WERI-Rb-1 (cell line): ENCODE measurements around the gene ST3GAL2.
"Not testable (repeated sequence)": the region's sequence is repeated elsewhere in the genome, so short reads cannot be mapped to it uniquely, and the experiment has no call there.

ENCODE experiments used
- DNase-seq: peaks from one replicate; pipeline ENCODE4 v3.0.0-alpha.2; 2020
- H3K27ac ChIP-seq: fragments of 250-450 bp; sonication (Bioruptor Pico); 2 replicates; pipeline ENCODE4 v1.5.1; 2020; ENCODE audit warnings: mild to moderate bottlenecking, moderate library complexity
- H3K27me3 ChIP-seq: fragments of 250-450 bp; sonication (Bioruptor Pico); 2 replicates; pipeline ENCODE4 v1.5.1; 2021; ENCODE audit warnings: mild to moderate bottlenecking, low read depth, moderate library complexity; ENCODE audit not compliant: insufficient read depth, severe bottlenecking
- H3K36me3 ChIP-seq: fragments of 250-450 bp; sonication (Bioruptor Pico); 2 replicates; pipeline ENCODE4 v1.5.1; 2020; ENCODE audit warnings: mild to moderate bottlenecking, moderate library complexity
- H3K4me3 ChIP-seq: 2 replicates; pipeline ENCODE4 v1.5.1; 2011; ENCODE audit warnings: low read depth, mild to moderate bottlenecking, control low read depth, low read length
- H3K9me3 ChIP-seq: fragments of 250-450 bp; sonication (Bioruptor Pico); 2 replicates; pipeline ENCODE4 v1.5.1; 2021; ENCODE audit warnings: mild to moderate bottlenecking, moderate library complexity; ENCODE audit not compliant: severe bottlenecking
- TF ChIP-seq, protein P1 (sequence below): IDR thresholded peaks from 2 replicates; pipeline ENCODE4 v1.5.1; 2011; ENCODE audit warnings: low read depth, mild to moderate bottlenecking, control low read depth, inconsistent platforms, low read length

Gene ST3GAL2

DNA sequence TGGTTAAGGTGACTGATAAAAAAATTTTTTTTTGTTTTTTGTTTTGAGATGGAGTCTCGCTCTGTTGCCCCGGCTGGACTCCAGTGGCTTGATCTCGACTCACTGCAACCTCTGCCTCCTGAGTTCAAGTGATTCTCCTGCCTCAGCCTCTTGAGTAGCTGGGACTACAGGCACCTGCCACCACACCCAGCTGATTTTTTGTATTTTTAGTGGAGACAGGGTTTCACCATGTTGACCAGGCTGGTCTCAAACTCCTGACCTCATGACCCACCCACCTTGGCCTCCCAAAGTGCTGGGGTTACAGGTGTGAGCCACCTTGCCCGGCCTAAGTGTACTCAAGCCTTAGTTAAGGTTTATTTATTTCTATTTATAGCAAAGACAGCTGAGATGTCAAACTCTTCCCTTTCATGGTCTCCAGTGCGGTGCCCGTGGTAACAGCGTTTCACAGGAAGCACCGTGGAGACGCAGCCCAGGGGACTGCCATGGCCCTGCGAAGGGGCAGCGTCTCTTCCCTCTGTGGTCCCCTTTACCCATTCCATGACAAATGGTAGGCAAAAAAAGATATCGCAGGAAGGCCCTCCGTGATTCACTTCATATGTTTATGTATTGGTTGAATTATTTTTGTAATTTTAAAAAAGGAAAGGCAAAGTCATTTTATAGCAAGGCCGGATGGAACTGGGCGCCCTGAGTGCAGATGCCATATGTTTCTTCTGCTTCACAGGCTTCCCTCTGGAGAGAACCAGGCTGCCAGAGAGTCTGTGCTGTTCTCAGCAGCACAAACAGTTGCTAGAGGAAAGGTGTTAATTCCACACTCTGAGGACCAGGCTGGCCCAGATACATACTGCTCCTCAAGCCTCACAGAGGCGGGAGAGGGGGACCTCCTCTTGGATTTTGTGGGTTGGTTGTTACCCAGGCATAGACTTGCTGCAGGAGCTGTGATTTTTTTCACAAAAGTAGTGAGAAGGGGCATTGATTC lies 63.0 kb downstream of the ST3GAL2 start:
- no peak overlapping the region for H3K4me3 ChIP-seq
- DNase-seq, result no peak
- H3K27me3 ChIP-seq, result no peaks in the 10 kb centered on the region
- H3K27ac ChIP-seq, result peak overlapping the region; percentile 48
- H3K36me3 ChIP-seq, result peaks cover 78% of the 10 kb centered on the region
- TF ChIP-seq, protein P1, sequence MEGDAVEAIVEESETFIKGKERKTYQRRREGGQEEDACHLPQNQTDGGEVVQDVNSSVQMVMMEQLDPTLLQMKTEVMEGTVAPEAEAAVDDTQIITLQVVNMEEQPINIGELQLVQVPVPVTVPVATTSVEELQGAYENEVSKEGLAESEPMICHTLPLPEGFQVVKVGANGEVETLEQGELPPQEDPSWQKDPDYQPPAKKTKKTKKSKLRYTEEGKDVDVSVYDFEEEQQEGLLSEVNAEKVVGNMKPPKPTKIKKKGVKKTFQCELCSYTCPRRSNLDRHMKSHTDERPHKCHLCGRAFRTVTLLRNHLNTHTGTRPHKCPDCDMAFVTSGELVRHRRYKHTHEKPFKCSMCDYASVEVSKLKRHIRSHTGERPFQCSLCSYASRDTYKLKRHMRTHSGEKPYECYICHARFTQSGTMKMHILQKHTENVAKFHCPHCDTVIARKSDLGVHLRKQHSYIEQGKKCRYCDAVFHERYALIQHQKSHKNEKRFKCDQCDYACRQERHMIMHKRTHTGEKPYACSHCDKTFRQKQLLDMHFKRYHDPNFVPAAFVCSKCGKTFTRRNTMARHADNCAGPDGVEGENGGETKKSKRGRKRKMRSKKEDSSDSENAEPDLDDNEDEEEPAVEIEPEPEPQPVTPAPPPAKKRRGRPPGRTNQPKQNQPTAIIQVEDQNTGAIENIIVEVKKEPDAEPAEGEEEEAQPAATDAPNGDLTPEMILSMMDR, result no peak
- no peaks in the 10 kb centered on the region for H3K9me3 ChIP-seq

DNA sequence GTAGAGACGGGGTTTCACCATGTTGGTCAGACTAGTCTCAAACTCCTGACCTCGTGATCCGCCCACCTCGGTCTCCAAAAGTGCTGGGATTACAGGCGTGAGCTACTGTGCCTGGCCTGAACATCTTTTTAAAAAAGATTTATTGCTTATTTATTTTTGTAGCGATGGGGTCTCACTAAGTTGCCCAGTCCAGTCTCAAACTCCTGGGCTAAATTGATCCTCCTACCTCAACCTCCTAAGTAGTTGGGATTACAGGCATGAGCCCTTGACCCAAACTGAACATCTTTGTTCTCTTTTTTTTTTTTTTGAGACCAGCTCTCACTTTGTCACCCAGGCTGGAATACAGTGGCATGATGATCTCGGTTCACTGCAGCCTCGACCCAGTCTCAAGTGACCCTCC lies 64.7 kb downstream of the ST3GAL2 start:
- H3K36me3 ChIP-seq, result peaks cover 80% of the 10 kb centered on the region
- DNase-seq, result no peak
- H3K27me3 ChIP-seq, result no peaks in the 10 kb centered on the region
- H3K27ac ChIP-seq, result no peak overlapping the region
- TF ChIP-seq, protein P1, result no peak
- no peak overlapping the region for H3K4me3 ChIP-seq
- H3K9me3 ChIP-seq, result no peaks in the 10 kb centered on the region

DNA sequence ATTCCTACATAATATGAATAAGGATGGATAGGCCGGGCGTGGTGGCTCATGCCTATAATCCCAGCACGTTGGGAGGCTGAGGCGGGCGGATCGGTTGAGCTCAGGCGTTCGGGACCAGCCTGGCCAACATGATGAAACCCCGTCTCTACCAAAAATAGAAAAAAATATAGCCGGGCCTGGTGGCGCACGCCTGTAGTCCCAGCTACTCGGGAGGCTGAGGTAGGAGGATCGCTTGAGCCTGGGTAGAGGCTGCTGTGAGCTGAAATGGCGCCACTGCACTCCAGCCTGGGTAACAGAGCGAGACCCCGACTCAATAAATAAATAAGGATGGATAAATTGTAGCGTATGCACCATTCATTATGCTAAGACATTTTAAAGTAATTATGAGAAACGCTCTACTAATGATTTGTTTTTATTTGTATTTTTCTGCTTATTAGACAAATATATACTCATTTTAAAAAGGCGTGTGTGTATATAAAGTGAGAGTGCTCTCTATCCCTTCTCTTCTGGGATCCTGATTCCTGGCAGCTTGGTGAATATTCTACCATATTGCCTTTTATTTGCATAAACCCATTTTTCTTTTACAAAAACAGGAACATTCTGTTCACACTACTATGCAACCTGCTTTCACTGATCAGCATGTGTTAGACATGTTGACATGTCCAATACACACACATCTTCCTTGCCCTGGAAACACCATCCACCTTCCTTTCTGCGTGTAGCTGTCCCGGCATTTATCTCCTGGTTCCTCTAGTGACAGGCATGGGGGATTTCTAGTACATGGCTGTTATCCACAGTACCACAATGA lies 65.8 kb downstream of the ST3GAL2 start:
- no peak overlapping the region for H3K4me3 ChIP-seq
- DNase-seq, result no peak
- TF ChIP-seq, protein P1, result no peak
- H3K27ac ChIP-seq, result no peak overlapping the region
- H3K36me3 ChIP-seq, result peaks cover 79% of the 10 kb centered on the region
- no peaks in the 10 kb centered on the region for H3K27me3 ChIP-seq
- H3K9me3 ChIP-seq, result no peaks in the 10 kb centered on the region

DNA sequence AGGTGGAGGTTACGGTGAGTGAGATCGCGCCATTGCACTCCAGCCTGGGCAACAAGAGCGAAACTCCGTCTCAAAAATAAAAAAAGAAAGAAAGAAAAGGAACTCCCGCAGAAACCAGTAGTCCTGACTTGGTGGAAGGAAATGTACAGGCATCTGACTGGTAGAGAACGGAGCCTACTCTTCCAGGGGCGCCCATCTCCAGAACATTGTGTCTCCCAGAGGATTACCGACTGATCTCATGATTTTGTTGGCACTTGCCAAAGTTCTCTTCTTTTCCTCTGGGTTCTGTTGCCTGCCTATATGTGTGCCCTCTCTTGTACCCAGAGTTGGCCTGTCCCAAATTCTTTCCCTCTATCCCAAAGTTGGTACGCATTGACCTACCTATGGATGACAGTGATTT lies 68.0 kb downstream of the ST3GAL2 start:
- no peak overlapping the region for H3K4me3 ChIP-seq
- no peak for DNase-seq
- no peaks in the 10 kb centered on the region for H3K27me3 ChIP-seq
- peaks cover 78% of the 10 kb centered on the region for H3K36me3 ChIP-seq
- TF ChIP-seq, protein P1, result no peak
- H3K27ac ChIP-seq, result no peak overlapping the region
- no peaks in the 10 kb centered on the region for H3K9me3 ChIP-seq

DNA sequence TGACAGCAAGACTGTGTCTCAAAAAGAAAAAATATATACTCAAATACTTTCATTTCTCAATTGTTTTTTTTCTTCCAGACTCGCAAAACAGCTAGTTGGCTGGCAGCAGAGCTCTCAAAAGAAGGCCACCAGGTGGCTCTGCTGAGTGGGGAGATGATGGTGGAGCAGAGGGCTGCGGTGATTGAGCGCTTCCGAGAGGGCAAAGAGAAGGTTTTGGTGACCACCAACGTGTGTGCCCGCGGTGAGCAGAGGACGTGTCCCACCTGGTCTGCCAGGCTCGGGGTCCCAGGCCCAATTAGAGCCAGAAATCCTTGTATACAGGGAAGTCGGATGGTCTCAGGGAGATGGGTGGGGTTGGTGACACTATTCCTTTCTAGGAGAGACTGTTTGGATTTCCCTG lies 68.8 kb downstream of the ST3GAL2 start:
- TF ChIP-seq, protein P1, result peak; percentile 40; the same call in 1 of the 2 replicates
- H3K36me3 ChIP-seq, result peaks cover 78% of the 10 kb centered on the region
- not testable (repeated sequence) for H3K27me3 ChIP-seq, H3K27ac ChIP-seq, H3K9me3 ChIP-seq, H3K4me3 ChIP-seq
- peak; percentile 44 for DNase-seq
